ENCODE data around the gene CDIP1.

Gene CDIP1

GRCh38 chr16:4544473-4544872 is 5.9 kb upstream of the CDIP1 start:
- TF ChIP-seq, protein P1, sequence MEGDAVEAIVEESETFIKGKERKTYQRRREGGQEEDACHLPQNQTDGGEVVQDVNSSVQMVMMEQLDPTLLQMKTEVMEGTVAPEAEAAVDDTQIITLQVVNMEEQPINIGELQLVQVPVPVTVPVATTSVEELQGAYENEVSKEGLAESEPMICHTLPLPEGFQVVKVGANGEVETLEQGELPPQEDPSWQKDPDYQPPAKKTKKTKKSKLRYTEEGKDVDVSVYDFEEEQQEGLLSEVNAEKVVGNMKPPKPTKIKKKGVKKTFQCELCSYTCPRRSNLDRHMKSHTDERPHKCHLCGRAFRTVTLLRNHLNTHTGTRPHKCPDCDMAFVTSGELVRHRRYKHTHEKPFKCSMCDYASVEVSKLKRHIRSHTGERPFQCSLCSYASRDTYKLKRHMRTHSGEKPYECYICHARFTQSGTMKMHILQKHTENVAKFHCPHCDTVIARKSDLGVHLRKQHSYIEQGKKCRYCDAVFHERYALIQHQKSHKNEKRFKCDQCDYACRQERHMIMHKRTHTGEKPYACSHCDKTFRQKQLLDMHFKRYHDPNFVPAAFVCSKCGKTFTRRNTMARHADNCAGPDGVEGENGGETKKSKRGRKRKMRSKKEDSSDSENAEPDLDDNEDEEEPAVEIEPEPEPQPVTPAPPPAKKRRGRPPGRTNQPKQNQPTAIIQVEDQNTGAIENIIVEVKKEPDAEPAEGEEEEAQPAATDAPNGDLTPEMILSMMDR (IDR thresholded peaks at IDR 0.05; ENCODE audit: extremely low read depth, missing control alignments), result no peak
- DNase-seq (ENCODE audit: low spot score), result no peak

DNA sequence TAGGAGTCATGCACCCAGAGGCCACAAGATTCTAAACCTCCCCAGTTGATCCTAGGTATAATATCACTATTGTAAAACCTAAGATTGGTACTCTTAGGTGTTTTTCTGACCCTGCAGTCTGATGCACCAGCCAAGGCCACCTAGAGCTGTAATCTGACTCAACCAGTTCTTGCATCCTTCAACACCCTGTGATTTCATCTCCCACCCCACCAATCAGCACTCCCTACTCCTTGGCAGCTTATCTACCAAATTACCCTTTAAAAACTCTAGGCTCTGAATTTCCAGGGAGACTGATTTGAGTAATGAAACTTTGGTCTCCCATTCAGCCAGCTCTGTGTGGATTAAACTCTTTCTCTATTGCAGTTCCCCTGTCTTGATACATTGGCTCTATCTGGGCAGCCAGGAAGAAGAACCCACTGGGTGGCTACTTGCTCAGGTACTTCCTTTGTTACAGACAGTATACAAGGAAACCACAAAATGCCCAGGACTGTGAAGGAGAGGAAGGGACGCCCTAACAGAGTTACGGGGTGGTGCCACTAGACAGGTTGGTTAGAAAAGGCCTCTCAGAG is 1.2 kb upstream of the CDIP1 start:
- TF ChIP-seq, protein P1 (IDR thresholded peaks at IDR 0.05; ENCODE audit: extremely low read depth, missing control alignments), result no peak
- DNase-seq (ENCODE audit: low spot score), result no peak

GRCh38 chr16:4537376-4538343 is 913 bp downstream of the CDIP1 start:
- TF ChIP-seq, protein P1 (IDR thresholded peaks at IDR 0.05; ENCODE audit: extremely low read depth, missing control alignments), result no peak
- DNase-seq (ENCODE audit: low spot score), result no peak

DNA sequence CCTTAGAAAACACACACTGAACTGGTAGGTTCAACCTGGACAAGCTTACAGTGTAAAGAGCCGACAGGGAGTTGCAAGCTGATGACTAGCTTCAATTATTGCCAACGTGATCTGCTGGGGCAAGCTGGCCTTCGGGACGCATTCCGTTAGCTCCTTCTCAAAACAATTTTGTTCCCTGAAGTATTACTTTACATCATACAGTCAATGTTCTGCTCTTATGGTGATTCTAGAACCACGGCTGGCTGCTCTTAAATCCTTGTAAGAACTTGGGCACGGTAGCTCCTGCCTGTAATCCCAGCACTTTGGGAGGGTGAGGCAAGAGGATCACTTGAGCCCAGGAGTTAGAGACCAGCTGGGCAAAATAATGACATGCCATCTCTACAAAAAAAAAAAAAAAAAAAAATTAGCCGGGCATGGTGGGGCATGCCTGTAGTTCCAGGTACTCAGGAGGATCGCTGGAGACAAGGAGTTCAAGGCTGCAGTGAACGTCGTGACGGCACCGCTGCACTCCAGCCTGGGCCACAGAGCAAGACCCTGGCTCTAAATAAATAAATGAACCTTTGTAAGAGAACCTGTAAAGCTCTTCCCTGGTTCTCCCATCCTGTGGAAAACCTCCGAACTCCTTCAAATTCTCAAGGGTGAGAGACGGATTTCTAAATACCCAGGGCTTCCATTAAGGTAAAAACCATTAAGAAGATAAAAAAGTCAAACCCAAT is 2.0 kb downstream of the CDIP1 start:
- DNase-seq (ENCODE audit: low spot score), result no peak
- TF ChIP-seq, protein P1 (IDR thresholded peaks at IDR 0.05; ENCODE audit: extremely low read depth, missing control alignments), result no peak

DNA sequence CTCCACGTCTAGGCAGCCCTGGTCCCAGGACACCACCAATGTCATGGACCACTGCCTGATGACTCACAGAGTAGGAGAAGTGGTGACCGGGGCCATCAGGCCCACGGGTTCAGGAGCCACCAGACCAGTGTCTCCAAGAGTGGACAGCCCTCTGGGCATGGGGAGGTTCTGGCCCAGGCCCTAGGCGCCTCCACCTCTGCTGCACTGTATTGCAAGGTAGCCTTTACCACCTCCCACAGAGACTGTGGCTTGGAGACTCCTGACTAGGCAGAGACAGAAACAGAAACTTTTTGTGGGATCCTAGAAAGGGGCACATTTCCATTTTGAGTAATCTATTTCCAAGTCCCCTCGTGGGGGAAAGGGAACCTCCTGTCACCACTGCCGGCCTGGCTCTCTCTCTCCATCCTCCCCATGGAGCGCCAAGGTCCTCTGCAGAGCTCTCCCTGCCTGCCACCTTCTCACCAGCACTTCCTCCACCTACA is 2.9 kb downstream of the CDIP1 start:
- DNase-seq (ENCODE audit: low spot score), result no peak
- TF ChIP-seq, protein P1 (IDR thresholded peaks at IDR 0.05; ENCODE audit: extremely low read depth, missing control alignments), result no peak

DNA sequence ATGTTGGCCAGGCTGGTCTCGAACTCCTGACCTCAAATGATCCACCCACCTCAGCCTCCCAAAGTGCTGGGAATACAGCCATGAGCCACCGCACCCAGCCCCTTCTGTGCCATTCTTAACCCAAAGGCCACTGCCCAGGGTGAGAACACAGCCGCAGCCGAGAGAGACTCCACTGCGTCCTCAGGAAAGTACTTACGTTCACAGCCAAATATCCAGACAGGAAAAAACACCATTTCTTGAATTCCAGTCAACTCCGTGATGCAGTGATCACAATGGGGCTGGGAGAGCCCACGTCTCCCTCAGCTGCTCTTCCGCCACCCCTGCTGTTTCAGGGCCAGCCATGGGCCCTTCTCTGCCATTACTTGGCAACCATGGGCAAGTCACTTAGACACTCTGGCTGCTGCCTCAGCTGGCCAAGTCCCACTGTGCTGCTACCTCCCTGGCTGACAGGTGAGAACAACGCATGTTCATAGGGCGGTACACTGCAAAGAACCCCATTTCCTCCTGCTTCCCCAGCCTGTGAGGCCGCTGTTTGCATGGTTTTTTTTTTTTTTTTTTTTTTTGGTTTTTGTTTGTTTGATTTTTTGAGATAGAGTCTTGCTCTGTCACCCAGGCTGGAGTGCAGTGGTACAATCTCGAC is 4.3 kb downstream of the CDIP1 start:
- TF ChIP-seq, protein P1 (IDR thresholded peaks at IDR 0.05; ENCODE audit: extremely low read depth, missing control alignments), result no peak
- no peak for DNase-seq (ENCODE audit: low spot score)

Data from GM20000 (cell line).